H1 (cell line): ENCODE data around the gene RIOK3. TPM values are rescaled to one million over a fixed set of nuclear protein-coding genes. Genes with fewer than 3 reads are reported as not detected.

Experiments
- CTCF ChIA-PET: fragments of 300-600 bp; sonication (Branson Sonifier 250); formaldehyde crosslinking; loops from one replicate; lab custom pipeline; 2021; ENCODE audit not compliant: partially characterized antibody; lab: Charles Lee
- POLR2A ChIA-PET: fragments of 300-600 bp; sonication (Branson Sonifier 250); formaldehyde crosslinking; loops from one replicate; lab custom pipeline; 2021; ENCODE audit warnings: inconsistent platforms; ENCODE audit not compliant: partially characterized antibody; lab: Charles Lee
- DNase-seq, 2 experiments: peaks; one replicate each; pipeline versions ENCODE4 v3.0.0 to v3.0.0-alpha.2; 2010 to 2022; ENCODE audit warnings: low spot score in 2 of 2, low read depth in 1 of 2, mixed read lengths in 1 of 2
- FAIRE-seq: peaks from 2 replicates; lab custom pipeline; 2011; peaks lifted over from hg19 to GRCh38; lab: Jason Lieb, UNC
- H2AFZ ChIP-seq: 2 replicates; pipeline ENCODE4 v1.8.1; 2012; ENCODE audit warnings: low read length, inconsistent platforms
- H2AK5ac ChIP-seq: 2 replicates; pipeline ENCODE4 v1.6.1; 2013; ENCODE audit warnings: low read depth, low read length
- H2BK120ac ChIP-seq: replicated peaks from 2 replicates; pipeline ENCODE3; 2013; ENCODE audit warnings: low read depth, low read length, inconsistent platforms
- H2BK12ac ChIP-seq: 2 replicates; pipeline ENCODE4 v1.6.1; 2013; ENCODE audit warnings: low read depth, low read length
- H2BK15ac ChIP-seq: 2 replicates; pipeline ENCODE4 v1.6.1; 2013; ENCODE audit warnings: low read length
- H2BK20ac ChIP-seq: 2 replicates; pipeline ENCODE4 v1.6.1; 2013; ENCODE audit warnings: low read length
- H2BK5ac ChIP-seq: 2 replicates; pipeline ENCODE4 v1.6.1; 2013; ENCODE audit warnings: low read depth, low read length
- H3K14ac ChIP-seq: 2 replicates; pipeline ENCODE4 v1.6.1; 2013; ENCODE audit warnings: inconsistent platforms; ENCODE audit not compliant: insufficient read length
- H3K18ac ChIP-seq: 2 replicates; pipeline ENCODE4 v1.6.1; 2013; ENCODE audit warnings: low read length; ENCODE audit errors: extremely low read depth
- H3K23ac ChIP-seq: 2 replicates; pipeline ENCODE4 v1.6.1; 2013; ENCODE audit warnings: inconsistent platforms; ENCODE audit not compliant: insufficient read length
- H3K23me2 ChIP-seq: 2 replicates; pipeline ENCODE4 v1.6.1; 2013; ENCODE audit warnings: low read depth, low read length
- H3K27ac ChIP-seq: 2 replicates; pipeline ENCODE4 v1.6.1; 2011; ENCODE audit warnings: low read depth, low read length, inconsistent platforms
- H3K27me3 ChIP-seq, 4 experiments: replicated peaks in 1 of 4; 1 replicate in 1 of 4; 2 replicates in 3 of 4; pipeline versions ENCODE4 v1.6.1 to v1.8.1; 2011 to 2013; ENCODE audit warnings: low read length in 3 of 4, mild to moderate bottlenecking in 3 of 4, inconsistent platforms in 2 of 4, mixed read lengths in 2 of 4, moderate library complexity in 1 of 4; ENCODE audit not compliant: control insufficient read depth in 3 of 4, insufficient read depth in 3 of 4; ENCODE audit errors: extremely low read depth in 1 of 4
- H3K36me3 ChIP-seq, 4 experiments: 2 replicates each; pipeline versions ENCODE4 v1.6.1 to v1.8.1; 2011 to 2013; ENCODE audit warnings: mild to moderate bottlenecking in 4 of 4, low read length in 3 of 4, moderate library complexity in 2 of 4, control low read depth in 1 of 4, inconsistent platforms in 1 of 4; ENCODE audit not compliant: insufficient read depth in 4 of 4, control insufficient read depth in 2 of 4
- H3K4ac ChIP-seq: replicated peaks from 2 replicates; pipeline ENCODE3; 2013; ENCODE audit warnings: low read length, low read depth, mixed read lengths, inconsistent platforms; ENCODE audit not compliant: insufficient read length
- H3K4me1 ChIP-seq, 4 experiments: replicated peaks in 1 of 4; 1 replicate in 1 of 4; 2 replicates in 3 of 4; pipeline versions ENCODE4 v1.6.1 to v1.8.1; 2011 to 2013; ENCODE audit warnings: low read length in 3 of 4, inconsistent platforms in 2 of 4, mixed read lengths in 1 of 4; ENCODE audit not compliant: insufficient read depth in 4 of 4, control insufficient read depth in 3 of 4
- H3K4me2 ChIP-seq, 2 experiments: 2 replicates each; pipeline versions ENCODE4 v1.6.1 to v1.8.1; 2011 to 2013; ENCODE audit warnings: low read depth in 2 of 2, low read length in 2 of 2, control low read depth in 1 of 2, inconsistent platforms in 1 of 2, mild to moderate bottlenecking in 1 of 2; ENCODE audit not compliant: insufficient read depth in 1 of 2
- H3K4me3 ChIP-seq, 4 experiments: fragments of 200-600, 300-600 bp in 1 of 4; sonication (generic), shearing (Covaris generic), sonication (Bioruptor Twin) in 1 of 4; 2 replicates each; pipeline versions ENCODE4 v1.5.1 to v1.8.1; 2011 to 2016; ENCODE audit warnings: low read length in 4 of 4, low read depth in 3 of 4, control low read depth in 2 of 4, inconsistent platforms in 2 of 4, mild to moderate bottlenecking in 2 of 4, mixed read lengths in 1 of 4, moderate library complexity in 1 of 4; ENCODE audit not compliant: insufficient read depth in 2 of 4; ENCODE audit errors: extremely low read depth in 1 of 4
- H3K56ac ChIP-seq: replicated peaks from 2 replicates; pipeline ENCODE3; 2013; ENCODE audit warnings: low read depth, mild to moderate bottlenecking, mixed read lengths, low read length, inconsistent platforms; ENCODE audit not compliant: insufficient read length
- H3K79me1 ChIP-seq: 2 replicates; pipeline ENCODE4 v1.6.1; 2013; ENCODE audit warnings: low read depth, low read length, control low read depth
- H3K79me2 ChIP-seq, 2 experiments: 2 replicates each; pipeline versions ENCODE4 v1.6.1 to v1.8.1; 2012 to 2013; ENCODE audit warnings: low read length in 2 of 2, mild to moderate bottlenecking in 2 of 2, inconsistent platforms in 1 of 2; ENCODE audit not compliant: insufficient read depth in 2 of 2, control insufficient read depth in 1 of 2
- H3K9ac ChIP-seq, 4 experiments: replicated peaks in 1 of 4; 1 replicate in 1 of 4; 2 replicates in 3 of 4; pipeline versions ENCODE4 v1.6.1 to v1.8.1; 2011 to 2013; ENCODE audit warnings: low read depth in 3 of 4, low read length in 3 of 4, control low read depth in 2 of 4, mild to moderate bottlenecking in 2 of 4, moderate library complexity in 2 of 4, inconsistent platforms in 1 of 4; ENCODE audit errors: extremely low read depth in 1 of 4
- H3K9me3 ChIP-seq, 2 experiments: 2 replicates each; pipeline versions ENCODE4 v1.6.1 to v1.8.1; 2012 to 2013; ENCODE audit warnings: mild to moderate bottlenecking in 2 of 2, moderate library complexity in 2 of 2, control low read depth in 1 of 2, inconsistent platforms in 1 of 2, low read depth in 1 of 2, low read length in 1 of 2, mixed read lengths in 1 of 2; ENCODE audit not compliant: insufficient read depth in 2 of 2
- H4K20me1 ChIP-seq, 2 experiments: replicated peaks in 1 of 2; 2 replicates each; pipeline versions ENCODE3 to v1.8.1; 2011 to 2013; ENCODE audit warnings: inconsistent platforms in 2 of 2, low read length in 2 of 2, mild to moderate bottlenecking in 1 of 2; ENCODE audit not compliant: insufficient read depth in 2 of 2, control insufficient read depth in 1 of 2
- H4K5ac ChIP-seq: 2 replicates; pipeline ENCODE4 v1.6.1; 2013; ENCODE audit warnings: low read length, low read depth, mixed read lengths, inconsistent platforms; ENCODE audit not compliant: insufficient read length
- H4K8ac ChIP-seq: 2 replicates; pipeline ENCODE4 v1.8.0; 2013; ENCODE audit warnings: mild to moderate bottlenecking, moderate library complexity, low read length, inconsistent platforms; ENCODE audit not compliant: insufficient read depth; ENCODE audit errors: extremely low read depth
- H4K91ac ChIP-seq: replicated peaks from 2 replicates; pipeline ENCODE3; 2013; ENCODE audit warnings: low read length, mixed read lengths, inconsistent platforms; ENCODE audit not compliant: insufficient read length
- CBX5 ChIP-seq: fragments of 300-800, 300-1000 bp; sonication (generic); IDR thresholded peaks from 2 replicates; pipeline ENCODE4 v1.7.1; 2016; ENCODE audit warnings: antibody characterized with exemption, low read length, low read depth
- CREB1 ChIP-seq: IDR thresholded peaks from 2 replicates; pipeline ENCODE4 v1.6.1; 2012; ENCODE audit warnings: inconsistent platforms
- CTBP2 ChIP-seq: IDR thresholded peaks from 2 replicates; pipeline ENCODE4 v1.7.0; 2011; ENCODE audit warnings: borderline replicate concordance, mild to moderate bottlenecking, moderate library complexity, mixed read lengths, low read length; ENCODE audit not compliant: insufficient read depth, insufficient read length
- JUN ChIP-seq: IDR thresholded peaks from 2 replicates; pipeline ENCODE4 v1.6.1; 2011; ENCODE audit warnings: low read depth, mild to moderate bottlenecking, improper control_type of control experiment, low read length
- KDM4A ChIP-seq: IDR thresholded peaks from one replicate; pipeline ENCODE4 v1.7.1; 2012; ENCODE audit warnings: low read depth, mild to moderate bottlenecking, moderate library complexity, low read length, inconsistent platforms; ENCODE audit not compliant: severe bottlenecking
- MAFK ChIP-seq: IDR thresholded peaks from 2 replicates; pipeline ENCODE4 v1.6.1; 2012; ENCODE audit warnings: low read depth, mild to moderate bottlenecking, improper control_type of control experiment, low read length
- POLR2A ChIP-seq, 2 experiments: IDR thresholded peaks; 1 replicate in 1 of 2; 2 replicates in 1 of 2; pipeline ENCODE4 v1.6.1; 2011; ENCODE audit warnings: low read depth in 2 of 2, low read length in 2 of 2, mild to moderate bottlenecking in 2 of 2; ENCODE audit errors: control extremely low read depth in 1 of 2
- RFX5 ChIP-seq: IDR thresholded peaks from 2 replicates; pipeline ENCODE4 v1.6.1; 2011; ENCODE audit warnings: low read depth, low read length, improper control_type of control experiment, borderline replicate concordance
- RXRA ChIP-seq: IDR thresholded peaks from 2 replicates; pipeline ENCODE4 v1.6.1; 2011; ENCODE audit warnings: low read depth, mild to moderate bottlenecking, low read length, moderate library complexity; ENCODE audit not compliant: insufficient read depth
- SIN3A ChIP-seq, 2 experiments: IDR thresholded peaks in 1 of 2; conservative IDR thresholded peaks in 1 of 2; 2 replicates each; pipeline ENCODE4 v1.6.1; 2011 to 2012; ENCODE audit warnings: low read length in 2 of 2, improper control_type of control experiment in 1 of 2, low read depth in 1 of 2, mild to moderate bottlenecking in 1 of 2
- TAF1 ChIP-seq: IDR thresholded peaks from 2 replicates; pipeline ENCODE4 v1.6.1; 2011; ENCODE audit warnings: mild to moderate bottlenecking, low read depth, low read length
- YY1 ChIP-seq: IDR thresholded peaks from 2 replicates; pipeline ENCODE4 v1.6.1; 2011; ENCODE audit warnings: low read depth, mild to moderate bottlenecking, low read length
- WGBS, 2 experiments: shearing (Covaris generic) in 1 of 2; methylation state at CpG; one replicate each; pipeline versions ENCODE4 v1.1.6 to v1.1.7; 2013 to 2015; ENCODE audit warnings: low lambda C conversion rate in 2 of 2, mixed read lengths in 2 of 2, inconsistent platforms in 1 of 2, low coverage in 1 of 2, missing lambda C conversion rate in 1 of 2; ENCODE audit not compliant: insufficient replicate concordance in 2 of 2, insufficient coverage in 1 of 2, insufficient read length in 1 of 2; ENCODE audit errors: extremely low coverage in 1 of 2, missing lambda C conversion rate in 1 of 2; 5-methylcytosine and 5-hydroxymethylcytosine counted together
- polyA plus RNA-seq, 7 experiments: library from polyadenylated mRNA; depleted of rRNA in 3 of 7; stranded (reverse) in 5 of 7; unstranded in 2 of 7; fragments of >200 nt in 5 of 7; fragments of 200-250 nt in 2 of 7; gene quantifications; 1 replicate in 5 of 7; 2 replicates in 1 of 7; 4 replicates in 1 of 7; pipeline versions ENCODE4 v1.2.1 to v1.2.3, GENCODE V29; 2011 to 2013; ENCODE audit warnings: missing spikeins in 2 of 7, mixed read lengths in 2 of 7
- total RNA-seq: library from RNA; stranded (reverse); fragmentation: NEBNext Ultra II Directional; extraction: Animal tissue kit (Norgen Biotek cat#: 25700); gene quantifications from 2 replicates; pipeline ENCODE4 v1.2.1, GENCODE V29; 2021

RIOK3 gene
- total and polyA plus RNA-seq, 2 of the 8 experiments (the other 6 are each of a cell fraction or from before 2014, with no cell fraction given): 7.5 to 24.3 TPM

- no peak for DNase-seq
- Histone ChIP-seq H4K5ac (no peak overlapping the region), H2BK15ac (no peak overlapping the region), H3K23me2 (no peaks in the 10 kb centered on the region), H3K4me2 (no peak overlapping the region), H4K20me1 (peaks cover 0 to 8% of the 10 kb centered on the region in 2 experiments), H3K18ac (no peak overlapping the region), H2BK20ac (no peak overlapping the region), H3K4me3 (no peak overlapping the region), H2AK5ac (no peak overlapping the region), H3K56ac (no peak overlapping the region), H2BK120ac (no peak overlapping the region), H3K36me3 (peaks cover 2 to 8% (median 6%) of the 10 kb centered on the region in 4 experiments; a peak in 7 of 8 replicates), H3K14ac (no peak overlapping the region), H3K27ac (no peak overlapping the region), H2AFZ (no peak overlapping the region), H3K79me2 (peaks cover 0 to 55% of the 10 kb centered on the region in 2 experiments; a peak in 3 of 4 replicates), H3K79me1 (peaks cover 2% of the 10 kb centered on the region), H3K4me1 (no peaks in the 10 kb centered on the region), H4K8ac (no peak overlapping the region), H3K27me3 (no peaks in the 10 kb centered on the region), H3K9ac (no peak overlapping the region), H2BK5ac (no peak overlapping the region), H3K4ac (no peak overlapping the region), H2BK12ac (no peak overlapping the region), H3K9me3 (no peaks in the 10 kb centered on the region), H3K23ac (no peak overlapping the region), H4K91ac (no peak overlapping the region)
- WGBS, 2 experiments: 81% methylated on average over 3 of the region's 3 CpGs; no CpG with 5 or more reads in 1 of the 2 experiments
- FAIRE-seq: no peak
- ChIA-PET CTCF (no interaction called here), POLR2A (no interaction called here)
- TF ChIP-seq RXRA: no peak
- TF ChIP-seq MAFK: no peak
- no peak for TF ChIP-seq YY1
- no peak for TF ChIP-seq JUN
- no peak for TF ChIP-seq CTBP2
- TF ChIP-seq TAF1: no peak
- TF ChIP-seq POLR2A (IDR thresholded peaks at IDR 0.05; ENCODE audit: control extremely low read depth in 1 of 2, low read depth in 2 of 2, low read length in 2 of 2): no peak
- no peak for TF ChIP-seq KDM4A
- TF ChIP-seq CREB1: no peak
- no peak for TF ChIP-seq CBX5
- TF ChIP-seq RFX5: no peak
- TF ChIP-seq SIN3A (conservative IDR thresholded peaks at IDR 0.05 in 1 of 2, IDR thresholded peaks at IDR 0.05 in 1 of 2; ENCODE audit: low read depth in 1 of 2, low read length in 2 of 2): no peak
Observed at GRCh38 chr18:23458830-23459529, 5.9 kb downstream of the RIOK3 start.
